Mesothelial cell of epicardium (in vitro differentiated cells): ENCODE results near the gene CIPC. TPM values are rescaled to one million over a fixed set of nuclear protein-coding genes. Genes with fewer than 3 reads are reported as not detected.

Experiments used
- DNase-seq, 2 experiments: peaks; one replicate each; pipeline ENCODE4 v3.0.0; 2021; ENCODE audit warnings: low spot score in 2 of 2; ENCODE audit not compliant: unreplicated experiment in 2 of 2
- H3K27ac Mint-ChIP-seq: 2 replicates; pipeline ENCODE4 v1.8.0; 2021; ENCODE audit warnings: mixed read lengths
- H3K27me3 Mint-ChIP-seq: 2 replicates; pipeline ENCODE4 v1.8.0; 2021; ENCODE audit warnings: low read depth, mixed read lengths
- H3K36me3 Mint-ChIP-seq: 2 replicates; pipeline ENCODE4 v1.8.0; 2021; ENCODE audit warnings: mixed read lengths
- H3K4me1 Mint-ChIP-seq: 2 replicates; pipeline ENCODE4 v1.8.0; 2021; ENCODE audit warnings: mixed read lengths
- H3K4me3 Mint-ChIP-seq: 2 replicates; pipeline ENCODE4 v1.8.0; 2021; ENCODE audit warnings: mild to moderate bottlenecking, moderate library complexity, mixed read lengths
- H3K9me3 Mint-ChIP-seq: 2 replicates; pipeline ENCODE4 v1.8.0; 2021; ENCODE audit warnings: mixed read lengths
- total RNA-seq: library from RNA; stranded (reverse); gene quantifications from 3 replicates; pipeline ENCODE4 v1.2.1, GENCODE V29; 2021
- TF ChIP-seq, protein P1 (sequence below): fragments of 200-600 bp; sonication (generic); IDR thresholded peaks from one replicate; pipeline ENCODE4 v1.5.0; 2021; ENCODE audit warnings: antibody characterized with exemption; ENCODE audit not compliant: unreplicated experiment

The CIPC gene, protein sequence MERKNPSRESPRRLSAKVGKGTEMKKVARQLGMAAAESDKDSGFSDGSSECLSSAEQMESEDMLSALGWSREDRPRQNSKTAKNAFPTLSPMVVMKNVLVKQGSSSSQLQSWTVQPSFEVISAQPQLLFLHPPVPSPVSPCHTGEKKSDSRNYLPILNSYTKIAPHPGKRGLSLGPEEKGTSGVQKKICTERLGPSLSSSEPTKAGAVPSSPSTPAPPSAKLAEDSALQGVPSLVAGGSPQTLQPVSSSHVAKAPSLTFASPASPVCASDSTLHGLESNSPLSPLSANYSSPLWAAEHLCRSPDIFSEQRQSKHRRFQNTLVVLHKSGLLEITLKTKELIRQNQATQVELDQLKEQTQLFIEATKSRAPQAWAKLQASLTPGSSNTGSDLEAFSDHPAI
- total RNA-seq = 21.9 to 22.9 TPM (median 22.4 TPM) in 3 replicates

DNA sequence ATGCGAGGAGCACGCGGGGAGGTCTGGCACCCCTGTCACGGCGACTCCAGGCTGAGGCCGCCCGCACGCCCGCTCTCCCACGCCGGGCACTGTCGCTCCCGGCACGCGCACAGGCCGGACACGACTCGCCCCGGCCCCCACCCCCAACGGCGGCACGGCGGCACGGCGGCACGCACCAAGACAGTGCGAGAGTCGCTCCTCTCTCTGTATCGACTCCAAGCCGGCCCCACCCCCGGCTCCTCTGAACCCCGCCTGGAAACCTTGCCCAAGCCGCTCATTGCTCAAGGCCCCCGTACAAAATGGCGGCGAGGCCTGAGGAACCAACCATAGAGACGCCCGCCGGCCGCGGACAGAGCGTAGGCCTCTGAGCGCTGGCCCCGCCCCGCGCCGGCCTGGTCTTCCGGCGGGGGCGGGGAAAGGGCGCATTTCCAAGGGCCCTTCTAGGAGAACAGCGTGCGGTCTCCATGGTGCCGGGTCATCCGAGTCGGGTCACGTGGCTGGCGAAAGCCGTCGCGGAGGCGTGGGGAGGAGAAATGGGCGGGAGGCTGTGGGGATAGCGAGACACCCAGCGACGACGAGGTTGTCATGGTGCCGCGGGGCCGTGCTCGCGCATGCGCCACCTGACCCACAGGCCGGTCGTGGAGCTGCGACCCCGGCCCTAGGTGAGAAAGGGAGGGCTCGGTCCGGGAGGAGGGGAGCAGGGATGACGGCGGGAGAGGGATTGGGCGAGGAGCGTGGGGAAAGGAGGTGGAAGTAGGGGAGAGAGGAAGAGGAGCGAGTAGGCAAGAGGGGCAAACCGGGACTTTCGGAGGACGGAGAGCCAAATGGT lies at the start of gene CIPC:
Gene CIPC (plus strand): TSS at position 559 of the 829 bp plus-strand sequence. CDS start 7,451 bp downstream, outside the sequence.
- Mint-ChIP-seq H3K4me1 (peaks cover 56% of the 10 kb centered on the region), H3K27me3 (no peaks in the 10 kb centered on the region), H3K27ac (peak within 1 kb of the TSS; percentile 94), H3K9me3 (no peaks in the 10 kb centered on the region), H3K36me3 (no peaks in the 10 kb centered on the region), H3K4me3 (peak within 1 kb of the TSS; percentile 96)
- DNase-seq = peak; percentile 99
- TF ChIP-seq, protein P1, sequence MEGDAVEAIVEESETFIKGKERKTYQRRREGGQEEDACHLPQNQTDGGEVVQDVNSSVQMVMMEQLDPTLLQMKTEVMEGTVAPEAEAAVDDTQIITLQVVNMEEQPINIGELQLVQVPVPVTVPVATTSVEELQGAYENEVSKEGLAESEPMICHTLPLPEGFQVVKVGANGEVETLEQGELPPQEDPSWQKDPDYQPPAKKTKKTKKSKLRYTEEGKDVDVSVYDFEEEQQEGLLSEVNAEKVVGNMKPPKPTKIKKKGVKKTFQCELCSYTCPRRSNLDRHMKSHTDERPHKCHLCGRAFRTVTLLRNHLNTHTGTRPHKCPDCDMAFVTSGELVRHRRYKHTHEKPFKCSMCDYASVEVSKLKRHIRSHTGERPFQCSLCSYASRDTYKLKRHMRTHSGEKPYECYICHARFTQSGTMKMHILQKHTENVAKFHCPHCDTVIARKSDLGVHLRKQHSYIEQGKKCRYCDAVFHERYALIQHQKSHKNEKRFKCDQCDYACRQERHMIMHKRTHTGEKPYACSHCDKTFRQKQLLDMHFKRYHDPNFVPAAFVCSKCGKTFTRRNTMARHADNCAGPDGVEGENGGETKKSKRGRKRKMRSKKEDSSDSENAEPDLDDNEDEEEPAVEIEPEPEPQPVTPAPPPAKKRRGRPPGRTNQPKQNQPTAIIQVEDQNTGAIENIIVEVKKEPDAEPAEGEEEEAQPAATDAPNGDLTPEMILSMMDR = no peak

DNA sequence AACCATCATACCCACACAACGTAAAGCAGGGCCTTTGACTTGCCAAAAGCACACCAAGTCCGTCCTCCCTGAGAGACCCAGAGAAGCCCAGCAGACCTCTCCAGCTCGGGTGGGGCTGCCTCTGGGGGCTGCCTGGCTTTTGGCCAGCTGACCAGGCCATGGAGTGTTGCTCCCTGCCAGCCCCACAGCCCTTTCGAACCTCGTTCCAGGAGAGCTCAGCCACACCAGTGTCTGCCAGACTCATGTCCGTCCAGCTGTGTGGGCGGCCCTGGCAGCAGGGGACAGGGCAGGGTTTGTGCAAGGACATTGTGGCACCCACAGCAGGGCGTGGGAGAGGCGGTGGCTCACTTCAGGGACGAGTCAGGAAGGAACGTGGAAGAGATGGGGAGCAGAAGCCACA lies 46.9 kb upstream of the CIPC start:
- peaks cover 3% of the 10 kb centered on the region for H3K36me3 Mint-ChIP-seq
- no peaks in the 10 kb centered on the region for H3K9me3 Mint-ChIP-seq
- no peak overlapping the region for H3K4me3 Mint-ChIP-seq
- no peak for DNase-seq
- no peaks in the 10 kb centered on the region for H3K27me3 Mint-ChIP-seq
- H3K4me1 Mint-ChIP-seq = peaks cover 31% of the 10 kb centered on the region
- peak overlapping the region; percentile 73 for H3K27ac Mint-ChIP-seq
- TF ChIP-seq, protein P1 = no peak

DNA sequence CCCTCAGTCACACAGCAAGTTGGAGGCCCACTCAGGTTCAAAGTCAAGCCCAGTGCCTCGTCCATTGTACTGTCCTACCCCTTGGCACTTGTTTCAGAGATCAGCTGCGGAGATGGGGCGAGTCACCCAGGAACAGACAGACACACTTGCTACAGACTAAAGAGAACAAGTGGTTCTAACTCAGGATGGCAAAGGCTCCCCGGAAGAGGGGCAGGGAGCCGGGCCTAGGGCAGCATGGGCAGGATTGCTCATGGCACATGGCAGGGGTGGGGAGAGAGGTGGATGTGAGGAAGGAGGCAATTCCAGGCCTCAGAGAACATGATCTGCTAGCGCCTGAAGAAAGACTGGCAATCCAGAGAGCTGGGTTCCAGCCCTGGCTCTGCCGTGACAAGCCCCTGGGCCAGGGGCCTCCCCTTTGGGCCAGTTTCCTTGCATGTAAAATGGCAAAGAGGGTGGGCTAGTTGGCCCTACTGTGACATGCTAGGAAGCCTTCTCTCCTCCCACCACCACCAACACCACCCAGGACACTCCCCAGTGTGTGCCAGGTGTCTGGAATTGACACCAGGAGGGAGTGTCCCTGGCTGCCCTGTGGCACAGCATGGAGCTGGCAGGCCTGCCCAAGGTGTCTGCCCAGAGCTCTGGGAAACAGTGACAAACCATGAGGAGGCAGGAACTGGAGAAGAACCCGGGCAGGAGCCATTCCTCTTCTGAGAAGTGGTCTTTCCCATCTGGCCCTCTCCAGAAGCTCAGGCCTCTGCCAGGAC lies 45.6 kb upstream of the CIPC start:
- peaks cover 22% of the 10 kb centered on the region for H3K4me1 Mint-ChIP-seq
- peaks cover 3% of the 10 kb centered on the region for H3K36me3 Mint-ChIP-seq
- H3K4me3 Mint-ChIP-seq = no peak overlapping the region
- H3K9me3 Mint-ChIP-seq = no peaks in the 10 kb centered on the region
- peak overlapping the region; percentile 62 for H3K27ac Mint-ChIP-seq
- H3K27me3 Mint-ChIP-seq = no peaks in the 10 kb centered on the region
- DNase-seq = no peak
- TF ChIP-seq, protein P1 = no peak

DNA sequence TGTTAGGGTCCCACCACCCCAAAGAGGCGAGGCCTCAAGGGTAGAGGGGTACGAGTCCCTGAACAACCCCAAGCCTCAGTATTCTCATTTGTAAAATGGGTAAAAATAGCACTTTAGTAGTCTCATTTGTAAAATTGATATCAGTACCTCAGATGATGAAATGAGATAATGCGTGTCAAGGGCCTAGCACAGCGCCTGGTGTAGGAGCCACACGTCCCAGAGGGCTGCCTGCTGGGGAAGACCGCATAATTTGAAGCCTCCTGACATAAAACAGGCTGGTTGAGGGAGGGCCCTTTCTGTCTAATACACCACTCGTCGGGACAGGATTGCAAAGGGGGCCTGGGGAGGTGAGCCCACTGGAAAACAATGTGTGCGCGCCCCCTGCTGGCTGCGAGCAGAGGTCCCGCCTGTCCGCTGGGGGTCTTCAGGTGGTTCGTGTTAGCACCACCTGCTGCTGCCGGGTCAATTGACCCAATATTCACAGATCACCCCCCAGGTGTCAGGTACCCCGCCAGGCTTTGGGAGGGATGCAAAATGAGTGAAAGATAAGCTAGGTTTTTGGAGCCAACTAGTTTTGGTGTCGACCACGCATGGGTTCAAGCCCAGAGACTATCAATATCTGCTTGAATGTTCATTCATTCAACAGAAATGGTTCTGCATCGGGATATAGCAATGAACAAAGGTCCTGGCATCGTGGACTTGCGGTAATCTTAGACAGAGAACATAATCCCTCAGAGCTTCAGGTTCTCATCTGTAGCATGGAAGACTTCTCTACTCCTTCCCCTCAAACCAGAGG lies 44.8 kb upstream of the CIPC start:
- Mint-ChIP-seq H3K27ac (peak overlapping the region; percentile 30), H3K9me3 (no peaks in the 10 kb centered on the region)

More for the DNA sequence above, 44.8 kb upstream of the CIPC start:
- TF ChIP-seq, protein P1 = peak; percentile 93
- H3K4me3 Mint-ChIP-seq = no peak overlapping the region
- no peaks in the 10 kb centered on the region for H3K27me3 Mint-ChIP-seq
- H3K36me3 Mint-ChIP-seq = peaks cover 3% of the 10 kb centered on the region
- peaks cover 18% of the 10 kb centered on the region for H3K4me1 Mint-ChIP-seq
- peak; percentile 77 to 89 for DNase-seq
